HG03196 (cell line): ENCODE data around the gene ST6GALNAC3.

Source experiments
- ATAC-seq: cut with Tn5 transposase; IDR thresholded peaks from one replicate; pipeline ENCODE4 v1.9.1; 2021; ENCODE audit not compliant: unreplicated experiment

ST6GALNAC3 gene

GRCh38 chr1:76491737-76492136, 417.2 kb downstream of the ST6GALNAC3 start:
- ATAC-seq = no peak

GRCh38 chr1:76492752-76493430, 418.3 kb downstream of the ST6GALNAC3 start:
- ATAC-seq = no peak

GRCh38 chr1:76494807-76495206, 420.3 kb downstream of the ST6GALNAC3 start:
- peak; percentile 93 for ATAC-seq

GRCh38 chr1:76496871-76497270, 422.3 kb downstream of the ST6GALNAC3 start:
- ATAC-seq = no peak

- ATAC-seq = no peak
Measured at GRCh38 chr1:76500116-76500515, 425.6 kb downstream of the ST6GALNAC3 start.

GRCh38 chr1:76501136-76501535, 426.6 kb downstream of the ST6GALNAC3 start:
- ATAC-seq = no peak

GRCh38 chr1:76501586-76502219, 427.2 kb downstream of the ST6GALNAC3 start:
- no peak for ATAC-seq

GRCh38 chr1:76503100-76503499, 428.6 kb downstream of the ST6GALNAC3 start:
- ATAC-seq = no peak

- no peak for ATAC-seq
Measured at GRCh38 chr1:76503736-76504135, 429.2 kb downstream of the ST6GALNAC3 start.

GRCh38 chr1:76507376-76507775, 432.8 kb downstream of the ST6GALNAC3 start:
- ATAC-seq = no peak

GRCh38 chr1:76508871-76509270, 434.3 kb downstream of the ST6GALNAC3 start:
- ATAC-seq = no peak

GRCh38 chr1:76510672-76511557, 436.4 kb downstream of the ST6GALNAC3 start:
- ATAC-seq = no peak

- ATAC-seq = no peak
Measured at GRCh38 chr1:76511558-76512179, 437.1 kb downstream of the ST6GALNAC3 start.

GRCh38 chr1:76530953-76531352, 456.4 kb downstream of the ST6GALNAC3 start:
- ATAC-seq = no peak

- no peak for ATAC-seq
Measured at GRCh38 chr1:76541618-76542017, 467.1 kb downstream of the ST6GALNAC3 start.

- ATAC-seq = no peak
Measured at GRCh38 chr1:76542359-76542758, 467.8 kb downstream of the ST6GALNAC3 start.

GRCh38 chr1:76543495-76543894, 468.9 kb downstream of the ST6GALNAC3 start:
- ATAC-seq = no peak

GRCh38 chr1:76546354-76546933, 471.9 kb downstream of the ST6GALNAC3 start:
- no peak for ATAC-seq

GRCh38 chr1:76547916-76548315, 473.4 kb downstream of the ST6GALNAC3 start:
- ATAC-seq = no peak

GRCh38 chr1:76548513-76549100, 474.1 kb downstream of the ST6GALNAC3 start:
- ATAC-seq = no peak

- no peak for ATAC-seq
Measured at GRCh38 chr1:76554283-76554682, 479.7 kb downstream of the ST6GALNAC3 start.
